NT2/D1 (cell line): ENCODE results near the gene B4GALT5.

Source experiments
- DNase-seq: peaks from one replicate; pipeline ENCODE4 v3.0.0-alpha.2; 2011; ENCODE audit warnings: low read depth, low spot score
- H3K27me3 ChIP-seq: 2 replicates; pipeline ENCODE4 v1.6.0; 2011; ENCODE audit warnings: mild to moderate bottlenecking; ENCODE audit not compliant: insufficient read length, insufficient read depth
- H3K36me3 ChIP-seq: 2 replicates; pipeline ENCODE4 v1.6.1; 2011; ENCODE audit warnings: mild to moderate bottlenecking, low read length, mixed read lengths; ENCODE audit not compliant: insufficient read depth, insufficient read length
- H3K4me1 ChIP-seq: 2 replicates; pipeline ENCODE4 v1.5.1; 2011; ENCODE audit not compliant: insufficient read depth, insufficient read length
- H3K4me3 ChIP-seq: 2 replicates; pipeline ENCODE4 v1.5.1; 2011; ENCODE audit warnings: low read depth; ENCODE audit not compliant: insufficient read length
- H3K9ac ChIP-seq: 2 replicates; pipeline ENCODE4 v1.6.0; 2011; ENCODE audit warnings: low read depth; ENCODE audit not compliant: insufficient read length
- H3K9me3 ChIP-seq: 2 replicates; pipeline ENCODE4 v1.5.1; 2011; ENCODE audit warnings: mild to moderate bottlenecking, low read length; ENCODE audit not compliant: insufficient read depth
- SUZ12 ChIP-seq: IDR thresholded peaks from 2 replicates; pipeline ENCODE4 v1.6.1; 2011; ENCODE audit not compliant: insufficient read length, insufficient read depth; ENCODE audit errors: extremely low read depth
- YY1 ChIP-seq: IDR thresholded peaks from 2 replicates; pipeline ENCODE4 v1.6.1; 2011; ENCODE audit not compliant: insufficient read length, insufficient read depth
- ZNF274 ChIP-seq: IDR thresholded peaks from 2 replicates; pipeline ENCODE4 v1.6.1; 2011; ENCODE audit warnings: mild to moderate bottlenecking, low read depth, low read length

Gene B4GALT5

GRCh38 chr20:49646528-49646927, 67.2 kb downstream of the B4GALT5 start:
- no peak for DNase-seq
- Histone ChIP-seq H3K36me3 (peaks cover 79% of the 10 kb centered on the region), H3K9ac (no peak overlapping the region), H3K4me3 (no peak overlapping the region), H3K9me3 (no peaks in the 10 kb centered on the region), H3K27me3 (no peaks in the 10 kb centered on the region), H3K4me1 (no peaks in the 10 kb centered on the region)
- TF ChIP-seq ZNF274 (no peak), SUZ12 (no peak), YY1 (no peak)

- Histone ChIP-seq H3K36me3 (peaks cover 81% of the 10 kb centered on the region), H3K4me3 (no peak overlapping the region), H3K9ac (no peak overlapping the region), H3K27me3 (no peaks in the 10 kb centered on the region), H3K4me1 (no peaks in the 10 kb centered on the region), H3K9me3 (no peaks in the 10 kb centered on the region)
- no peak for DNase-seq
- TF ChIP-seq YY1 = no peak
Observed at GRCh38 chr20:49646126-49646525, 67.6 kb downstream of the B4GALT5 start.

GRCh38 chr20:49644980-49645565, 68.6 kb downstream of the B4GALT5 start:
- H3K36me3 ChIP-seq = peaks cover 88% of the 10 kb centered on the region
- TF ChIP-seq ZNF274 (no peak), YY1 (no peak), SUZ12 (no peak)
- H3K4me3 ChIP-seq = no peak overlapping the region
- H3K4me1 ChIP-seq = no peaks in the 10 kb centered on the region
- H3K27me3 ChIP-seq = no peaks in the 10 kb centered on the region
- H3K9me3 ChIP-seq = no peaks in the 10 kb centered on the region
- DNase-seq = no peak
- H3K9ac ChIP-seq = no peak overlapping the region

- Histone ChIP-seq H3K36me3 (peaks cover 96% of the 10 kb centered on the region), H3K9me3 (no peaks in the 10 kb centered on the region), H3K4me1 (no peaks in the 10 kb centered on the region), H3K4me3 (no peak overlapping the region), H3K27me3 (no peaks in the 10 kb centered on the region), H3K9ac (no peak overlapping the region)
- no peak for DNase-seq
- TF ChIP-seq SUZ12 = no peak
- TF ChIP-seq ZNF274 = no peak
- no peak for TF ChIP-seq YY1
Observed at GRCh38 chr20:49642816-49643215, 70.9 kb downstream of the B4GALT5 start.

- no peak for DNase-seq
- H3K4me1 ChIP-seq = no peaks in the 10 kb centered on the region
- TF ChIP-seq YY1 (no peak), SUZ12 (no peak), ZNF274 (no peak)
- peaks cover 95% of the 10 kb centered on the region for H3K36me3 ChIP-seq
- H3K9me3 ChIP-seq = no peaks in the 10 kb centered on the region
- H3K4me3 ChIP-seq = no peak overlapping the region
- no peak overlapping the region for H3K9ac ChIP-seq
- no peaks in the 10 kb centered on the region for H3K27me3 ChIP-seq
Observed at GRCh38 chr20:49641683-49642656, 71.7 kb downstream of the B4GALT5 start.

- Histone ChIP-seq H3K27me3 (no peaks in the 10 kb centered on the region), H3K4me1 (no peaks in the 10 kb centered on the region), H3K4me3 (no peak overlapping the region), H3K9me3 (no peaks in the 10 kb centered on the region), H3K36me3 (peaks cover 84% of the 10 kb centered on the region), H3K9ac (no peak overlapping the region)
- TF ChIP-seq YY1 = no peak
- TF ChIP-seq SUZ12 = no peak
- DNase-seq = no peak
Observed at GRCh38 chr20:49637046-49637637, 76.5 kb downstream of the B4GALT5 start.

- Histone ChIP-seq H3K36me3 (peaks cover 77% of the 10 kb centered on the region), H3K9ac (no peak overlapping the region)
Observed at GRCh38 chr20:49636447-49636846, 77.2 kb downstream of the B4GALT5 start.

More at GRCh38 chr20:49636447-49636846, 77.2 kb downstream of the B4GALT5 start:
- Histone ChIP-seq H3K4me3 (no peak overlapping the region), H3K9me3 (no peaks in the 10 kb centered on the region), H3K27me3 (no peaks in the 10 kb centered on the region), H3K4me1 (peaks cover 4% of the 10 kb centered on the region)
- DNase-seq = no peak
- no peak for TF ChIP-seq SUZ12
- no peak for TF ChIP-seq ZNF274
- TF ChIP-seq YY1 = no peak
